ENCODE measurements around the gene MTURN.

Gene MTURN

GRCh38 chr7:30136117-30136731, 1.4 kb downstream of the MTURN start:
- peak; percentile 29 to 57 for DNase-seq

DNA sequence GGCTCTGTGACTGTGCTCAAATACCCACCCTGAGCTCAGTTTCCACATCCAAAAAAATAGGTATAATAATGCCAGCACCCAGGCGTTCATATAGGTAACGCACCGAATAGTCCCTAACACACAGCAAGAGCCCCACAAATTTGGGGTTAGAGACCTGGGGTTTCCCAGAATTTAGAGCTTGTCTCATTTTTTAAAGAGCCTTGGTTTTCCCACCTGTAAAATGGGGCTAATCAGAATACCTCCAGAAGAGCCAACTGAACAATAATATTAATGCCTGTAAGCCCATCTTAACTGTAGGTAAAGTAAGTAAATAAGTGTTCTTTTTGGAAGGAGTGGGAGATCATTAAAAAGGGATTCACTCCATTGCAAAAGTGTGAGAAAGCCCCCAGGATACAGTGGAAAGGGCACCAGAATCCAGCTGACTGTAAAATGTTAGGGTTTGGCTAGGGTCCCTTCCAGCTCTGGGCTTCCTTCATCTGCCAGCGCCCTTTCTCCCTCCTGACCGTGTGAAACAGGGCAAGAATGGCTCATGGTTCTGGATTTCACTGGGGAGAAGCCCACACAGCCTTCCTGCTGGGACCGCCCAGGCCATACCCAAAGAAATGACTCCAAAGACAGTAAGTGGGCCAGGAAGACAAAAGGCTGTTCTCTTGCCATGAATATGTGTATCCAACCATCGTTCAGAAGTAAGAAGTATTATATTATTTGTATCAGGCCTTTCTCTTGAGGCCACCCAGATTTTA, 2.1 kb downstream of the MTURN start:
- no peak for DNase-seq

- peak in 1 of 2 experiments; percentile 31 for DNase-seq
Observed at GRCh38 chr7:30139836-30140384, 5.1 kb downstream of the MTURN start.

DNA sequence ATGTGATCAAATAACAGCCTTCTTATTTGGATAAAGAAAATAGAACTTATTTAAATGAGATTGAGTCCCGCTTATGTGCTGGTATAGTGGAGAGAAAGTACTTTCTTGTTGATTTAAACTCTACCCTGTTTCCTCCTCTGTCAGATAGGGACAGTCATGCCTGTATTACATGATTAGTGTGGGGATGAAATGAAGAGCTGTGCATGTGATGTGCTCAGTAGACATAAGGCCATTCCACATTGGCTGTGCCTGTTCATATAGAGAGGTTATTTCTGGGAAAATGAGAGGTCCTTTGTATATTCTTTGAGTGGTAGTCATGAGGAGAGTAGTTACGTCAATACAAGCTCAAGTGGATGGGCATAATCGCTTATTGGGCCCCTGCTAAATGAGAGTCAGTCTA, 5.7 kb downstream of the MTURN start:
- DNase-seq = no peak

DNA sequence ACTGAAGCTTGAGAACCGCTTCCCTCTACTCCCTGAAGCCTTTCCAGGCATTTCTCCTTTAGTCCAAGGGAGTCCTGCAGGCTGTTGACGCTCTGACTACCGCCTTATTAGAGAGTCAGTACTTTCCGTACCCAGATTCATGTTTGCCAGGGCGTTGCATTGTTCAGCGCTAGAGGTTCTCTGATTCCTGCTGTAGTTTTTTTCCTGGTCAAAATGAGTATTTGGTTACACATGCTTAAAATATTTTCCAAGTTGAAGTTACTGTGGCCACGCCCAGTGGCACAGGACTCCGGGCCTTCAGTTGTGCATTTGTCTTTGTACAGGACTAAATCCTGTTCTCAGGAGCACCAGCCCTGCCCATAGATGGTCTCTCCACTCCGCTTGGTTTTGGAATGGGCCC, 7.9 kb downstream of the MTURN start:
- peak; percentile 26 to 77 for DNase-seq

DNA sequence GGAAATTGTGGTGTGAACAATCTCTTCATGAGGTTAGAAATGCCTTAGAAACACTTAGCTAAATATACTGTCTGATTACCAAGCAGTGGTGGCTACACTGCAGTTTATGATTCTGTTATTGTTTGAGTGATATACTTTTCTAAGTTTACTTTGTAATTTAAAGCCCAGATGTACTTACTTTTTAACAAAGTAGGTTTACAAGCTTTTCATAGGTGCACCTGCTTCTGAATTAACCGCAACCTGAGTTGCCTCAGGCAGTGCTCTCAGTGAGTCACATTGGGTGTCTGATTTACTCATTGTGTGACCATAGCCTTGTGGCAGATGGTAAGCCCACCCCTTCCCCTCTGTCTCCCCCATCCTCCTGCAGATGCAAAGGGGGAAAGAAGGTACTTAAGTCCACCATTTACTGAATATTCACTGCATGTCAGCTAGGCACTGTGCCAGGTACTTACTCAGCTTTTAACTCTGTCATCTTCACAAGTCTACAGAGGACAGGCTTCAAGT, 9.0 kb downstream of the MTURN start:
- DNase-seq = peak; percentile 96 to 100

GRCh38 chr7:30144657-30145306, 10.0 kb downstream of the MTURN start:
- DNase-seq = peak in 1 of 2 experiments; percentile 24

DNA sequence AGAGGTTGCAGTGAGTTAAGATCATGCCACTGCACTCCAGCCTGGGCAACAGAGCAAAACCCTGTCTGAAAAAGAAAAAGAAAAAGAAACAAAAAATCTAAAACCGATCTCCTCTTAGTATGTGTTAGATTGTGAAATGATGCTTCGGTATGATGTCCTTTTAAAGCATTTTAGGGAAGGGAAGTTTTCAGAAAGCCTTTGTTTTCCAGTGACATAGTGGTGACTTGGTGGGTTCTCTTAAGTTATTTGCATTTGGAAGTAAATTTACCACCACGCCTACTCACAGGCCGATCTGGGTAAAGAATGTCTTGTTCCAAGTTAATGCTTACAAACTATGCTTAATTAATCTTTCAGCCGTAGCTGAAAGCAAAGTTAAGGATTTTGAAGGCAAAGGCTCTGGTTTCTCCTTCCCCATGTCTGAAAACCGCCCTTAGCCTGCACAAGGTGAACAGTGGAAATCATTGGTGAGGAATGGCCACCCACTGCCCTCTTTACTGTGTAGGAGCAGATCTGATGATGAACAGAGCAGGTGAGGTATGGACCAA, 10.7 kb downstream of the MTURN start:
- no peak for DNase-seq

GRCh38 chr7:30146127-30146612, 11.4 kb downstream of the MTURN start:
- DNase-seq = peak; percentile 33 to 62

GRCh38 chr7:30147223-30147622, 12.4 kb downstream of the MTURN start:
- no peak for DNase-seq

DNA sequence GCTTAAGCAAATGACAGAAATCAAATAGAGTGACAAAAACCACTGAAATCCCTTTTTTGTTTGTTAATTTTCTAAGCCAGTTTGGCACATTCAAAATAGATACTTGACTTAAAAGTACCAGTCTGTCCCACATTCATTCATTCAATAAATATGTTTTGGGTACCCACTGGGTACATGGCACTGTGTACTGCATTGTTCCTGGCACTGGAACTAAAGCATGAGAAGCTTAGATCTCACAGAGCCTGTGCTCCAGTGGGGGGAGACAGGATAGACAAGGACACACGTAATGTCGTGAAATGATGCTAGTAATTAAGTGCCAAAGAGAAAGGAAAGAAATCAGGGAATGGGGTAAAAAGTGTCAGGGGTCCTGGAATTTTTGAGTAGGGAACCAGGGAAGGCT, 13.0 kb downstream of the MTURN start:
- no peak for DNase-seq

GRCh38 chr7:30148426-30148825, 13.6 kb downstream of the MTURN start:
- no peak for DNase-seq

GRCh38 chr7:30148951-30149459, 14.2 kb downstream of the MTURN start:
- DNase-seq = peak; percentile 56 to 73

- no peak for DNase-seq
Observed at GRCh38 chr7:30149640-30150272, 15.0 kb downstream of the MTURN start.

GRCh38 chr7:30150711-30151110, 15.9 kb downstream of the MTURN start:
- no peak for DNase-seq

- DNase-seq = no peak
Observed at GRCh38 chr7:30154111-30154587, 19.4 kb downstream of the MTURN start.

DNA sequence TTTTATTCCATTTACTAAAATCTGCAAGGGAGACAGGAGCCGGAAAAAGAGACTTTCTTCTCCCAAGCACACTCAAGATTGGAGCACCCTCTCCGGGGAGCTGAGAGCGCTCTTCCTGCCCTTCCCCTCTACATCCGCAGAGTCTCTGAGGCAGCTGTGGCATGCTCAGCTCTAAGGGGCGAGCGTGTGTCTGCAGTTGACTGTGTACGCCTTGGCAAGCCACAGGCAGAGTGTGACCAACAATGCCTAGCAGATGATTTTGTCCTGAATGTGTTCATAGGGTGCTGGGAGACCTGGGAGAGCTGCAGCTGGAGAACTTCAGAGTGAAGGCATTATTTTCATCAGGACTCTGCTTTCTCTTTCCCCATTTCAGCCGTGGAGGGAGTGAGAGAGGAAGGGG, 20.7 kb downstream of the MTURN start:
- peak; percentile 34 to 58 for DNase-seq

- DNase-seq = peak; percentile 48 to 70
Observed at GRCh38 chr7:30157204-30157603, 22.4 kb downstream of the MTURN start.

DNA sequence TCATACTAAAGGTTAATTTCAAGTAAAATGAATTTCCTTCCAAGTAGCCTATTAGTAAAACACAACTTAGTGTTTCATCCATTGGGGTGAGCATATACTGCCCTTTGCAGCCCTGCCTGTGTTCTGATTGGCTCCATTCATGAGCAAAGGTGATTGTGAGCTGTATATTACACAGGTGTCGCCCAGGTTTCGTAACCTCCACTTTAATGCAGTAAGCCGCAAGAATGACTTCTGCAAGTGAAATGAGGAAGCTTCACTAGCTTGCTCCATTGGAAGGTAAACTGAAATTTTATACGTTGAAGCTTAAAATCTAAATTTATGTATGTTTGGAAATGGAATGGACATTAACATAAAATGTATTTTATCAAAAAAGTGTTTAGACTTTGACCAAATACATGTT, 24.4 kb downstream of the MTURN start:
- no peak for DNase-seq

- DNase-seq = peak in 1 of 2 experiments; percentile 49
Observed at GRCh38 chr7:30159698-30160143, 24.9 kb downstream of the MTURN start.

DNA sequence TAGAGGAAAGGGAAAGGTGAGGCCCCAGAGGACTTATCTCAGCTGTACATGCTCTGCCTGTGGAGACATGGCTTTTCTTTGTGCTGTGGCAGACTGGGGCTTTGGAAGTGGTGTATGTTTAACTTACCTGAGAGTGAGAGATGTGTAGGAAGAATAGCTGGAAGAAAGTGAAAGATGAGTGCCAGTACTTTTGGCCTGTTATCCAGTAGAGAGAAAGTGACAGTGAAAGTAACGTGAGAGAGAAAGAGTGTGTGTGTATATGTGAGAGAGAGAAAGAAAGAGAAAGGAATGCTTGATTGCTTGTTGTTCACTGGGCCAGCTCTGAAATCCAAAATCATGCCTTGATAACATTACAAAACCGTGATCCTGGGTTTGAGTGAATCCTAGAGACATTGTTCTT, 25.5 kb downstream of the MTURN start:
- DNase-seq = no peak

DNA sequence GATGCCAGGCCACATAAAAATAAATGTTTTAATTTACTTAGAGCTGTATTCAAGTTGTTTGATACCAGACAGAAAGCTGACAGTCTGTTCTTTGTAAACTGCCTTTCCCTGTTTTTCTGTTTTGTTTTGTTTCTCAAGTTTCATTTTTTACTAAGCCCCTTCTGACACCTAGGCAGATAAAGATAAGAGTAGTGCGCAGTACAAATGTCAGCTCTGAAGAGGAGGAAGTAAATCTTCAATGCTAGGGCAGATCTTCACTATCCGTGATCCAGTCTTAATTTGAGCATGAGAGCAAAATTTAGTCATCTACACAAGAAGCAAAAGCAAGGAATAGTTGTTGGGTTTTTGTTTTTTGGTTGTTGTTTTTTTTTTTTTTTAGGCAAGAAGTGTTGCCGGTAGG, 27.3 kb downstream of the MTURN start:
- DNase-seq = no peak

Measured in NCI-H2081 (cell line).